ENCODE results near the gene CAMK2N1. TPM values are rescaled to one million over a fixed set of nuclear protein-coding genes. Genes with fewer than 3 reads are reported as not detected.

The CAMK2N1 gene
- total and polyA plus RNA-seq, 2 experiments from 2014 or later: 38.5 to 45.5 TPM

DNA sequence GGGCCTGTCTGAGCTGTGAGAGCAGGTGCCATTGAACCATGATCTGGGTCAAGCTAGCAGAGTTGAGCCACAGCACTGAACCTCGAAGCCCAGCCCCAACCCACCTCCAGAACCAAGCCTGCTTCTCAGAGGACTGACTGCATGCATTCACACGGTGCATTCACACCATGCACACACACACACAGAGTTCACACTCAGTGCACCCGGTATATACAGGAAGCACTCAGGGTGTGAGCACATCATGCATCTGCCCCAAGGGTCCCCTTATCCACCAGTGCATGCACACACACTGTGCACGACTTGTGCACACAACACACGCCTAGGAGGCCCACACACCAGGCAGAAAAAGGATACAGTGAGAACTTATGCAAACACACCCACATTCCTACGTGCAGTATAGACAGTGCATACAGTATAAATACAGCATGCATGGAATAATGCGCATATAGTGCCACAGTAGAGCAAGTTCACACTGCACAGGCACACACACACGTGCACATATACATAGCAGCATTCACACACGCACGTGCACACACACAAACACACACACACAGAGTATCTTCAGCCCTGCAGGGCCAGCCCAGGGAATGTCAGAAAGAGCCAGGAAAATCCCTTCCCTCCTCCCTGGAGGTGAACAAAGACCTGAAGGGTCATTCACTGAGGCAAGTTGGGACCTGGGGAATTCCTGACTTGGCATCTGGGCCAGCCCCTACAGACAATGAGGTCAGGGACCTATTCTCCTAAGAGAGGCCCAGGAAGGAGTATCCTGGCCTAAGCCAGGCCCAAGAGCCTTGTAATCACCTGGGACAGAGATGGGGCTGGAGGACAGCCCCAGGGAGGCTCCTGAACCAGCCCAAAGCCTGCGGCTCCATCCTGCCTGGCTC is 42.1 kb downstream of the CAMK2N1 start:
- H3K9me2 ChIP-seq (replicated peaks; ENCODE audit: insufficient read depth): no peaks in the 10 kb centered on the region
- 87% methylated on average over 11 of the region's 11 CpGs for WGBS (ENCODE audit: low lambda C conversion rate, missing lambda C conversion rate)

DNA sequence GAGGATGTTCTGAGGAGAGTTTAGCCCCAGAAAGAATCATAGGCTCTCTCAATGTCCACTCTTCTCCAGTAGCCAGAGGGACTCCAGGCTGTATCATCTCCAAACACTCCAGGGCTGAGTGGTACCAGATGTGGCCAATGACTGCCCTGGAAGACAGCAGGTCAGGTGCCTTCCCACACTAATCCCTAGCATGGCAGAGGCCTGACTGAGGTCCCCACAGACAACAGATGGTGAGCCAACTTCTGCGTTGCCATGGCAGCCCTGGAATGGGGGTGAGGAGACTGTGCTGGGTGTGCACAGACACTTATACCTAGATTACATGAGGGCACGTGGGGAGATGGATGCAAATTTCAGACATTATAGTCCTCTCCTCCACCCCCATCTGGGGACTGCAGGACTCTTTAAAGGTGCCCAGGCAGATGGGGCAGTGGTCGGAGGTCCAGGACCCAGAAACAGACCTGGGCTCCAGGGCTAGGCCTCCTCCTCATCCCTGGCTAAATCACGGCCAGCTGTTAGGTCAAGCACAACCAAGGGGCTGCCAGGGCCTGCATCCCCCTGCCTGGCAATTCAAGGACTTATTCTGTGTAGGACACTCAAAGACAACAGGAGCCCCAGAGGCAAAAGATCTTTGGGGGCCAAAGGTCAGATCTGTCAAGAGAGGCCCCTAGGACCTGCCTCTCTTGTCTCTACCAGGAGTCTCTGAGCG is 42.9 kb downstream of the CAMK2N1 start:
- H3K4me1 ChIP-seq (ENCODE audit: insufficient read depth): no peaks in the 10 kb centered on the region
- no peak for DNase-seq (ENCODE audit: low spot score)
- no peaks in the 10 kb centered on the region for H3K9me2 ChIP-seq (replicated peaks; ENCODE audit: insufficient read depth)
- no peak overlapping the region for H3K4me3 ChIP-seq
- WGBS (ENCODE audit: low lambda C conversion rate, missing lambda C conversion rate): 84% methylated on average over 5 of the region's 5 CpGs
- H3K27me3 ChIP-seq: peaks cover 2% of the 10 kb centered on the region
- no peak overlapping the region for H3K4me2 ChIP-seq
- H3K9me3 ChIP-seq (ENCODE audit: low read depth): no peaks in the 10 kb centered on the region
- no peak overlapping the region for H2AFZ ChIP-seq
- H4K20me1 ChIP-seq (ENCODE audit: insufficient read depth, poor library complexity, severe bottlenecking): no peaks in the 10 kb centered on the region
- no peaks in the 10 kb centered on the region for H3K36me3 ChIP-seq (replicated peaks; ENCODE audit: insufficient read depth, low read depth)
- H3K27ac ChIP-seq: no peak overlapping the region
- H3K79me2 ChIP-seq: no peaks in the 10 kb centered on the region
- TF ChIP-seq EZH2 (IDR thresholded peaks at IDR 0.05; ENCODE audit: borderline replicate concordance): no peak
- TF ChIP-seq, protein P1, sequence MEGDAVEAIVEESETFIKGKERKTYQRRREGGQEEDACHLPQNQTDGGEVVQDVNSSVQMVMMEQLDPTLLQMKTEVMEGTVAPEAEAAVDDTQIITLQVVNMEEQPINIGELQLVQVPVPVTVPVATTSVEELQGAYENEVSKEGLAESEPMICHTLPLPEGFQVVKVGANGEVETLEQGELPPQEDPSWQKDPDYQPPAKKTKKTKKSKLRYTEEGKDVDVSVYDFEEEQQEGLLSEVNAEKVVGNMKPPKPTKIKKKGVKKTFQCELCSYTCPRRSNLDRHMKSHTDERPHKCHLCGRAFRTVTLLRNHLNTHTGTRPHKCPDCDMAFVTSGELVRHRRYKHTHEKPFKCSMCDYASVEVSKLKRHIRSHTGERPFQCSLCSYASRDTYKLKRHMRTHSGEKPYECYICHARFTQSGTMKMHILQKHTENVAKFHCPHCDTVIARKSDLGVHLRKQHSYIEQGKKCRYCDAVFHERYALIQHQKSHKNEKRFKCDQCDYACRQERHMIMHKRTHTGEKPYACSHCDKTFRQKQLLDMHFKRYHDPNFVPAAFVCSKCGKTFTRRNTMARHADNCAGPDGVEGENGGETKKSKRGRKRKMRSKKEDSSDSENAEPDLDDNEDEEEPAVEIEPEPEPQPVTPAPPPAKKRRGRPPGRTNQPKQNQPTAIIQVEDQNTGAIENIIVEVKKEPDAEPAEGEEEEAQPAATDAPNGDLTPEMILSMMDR (IDR thresholded peaks at IDR 0.05; ENCODE audit: poor library complexity): no peak
- no peak for TF ChIP-seq EZH2phosphoT487 (IDR thresholded peaks at IDR 0.05; ENCODE audit: low read depth, severe bottlenecking, unreplicated experiment)

More for the DNA sequence above, 42.1 kb downstream of the CAMK2N1 start:
- DNase-seq (ENCODE audit: low spot score): no peak
- H3K27ac ChIP-seq: no peak overlapping the region
- no peak overlapping the region for H3K4me3 ChIP-seq
- peaks cover 8% of the 10 kb centered on the region for H3K27me3 ChIP-seq
- H4K20me1 ChIP-seq (ENCODE audit: insufficient read depth, poor library complexity, severe bottlenecking): no peaks in the 10 kb centered on the region
- no peaks in the 10 kb centered on the region for H3K36me3 ChIP-seq (replicated peaks; ENCODE audit: insufficient read depth, low read depth)
- no peak overlapping the region for H2AFZ ChIP-seq
- no peaks in the 10 kb centered on the region for H3K9me3 ChIP-seq (ENCODE audit: low read depth)
- H3K4me2 ChIP-seq: no peak overlapping the region
- H3K4me1 ChIP-seq (ENCODE audit: insufficient read depth): no peaks in the 10 kb centered on the region
- no peaks in the 10 kb centered on the region for H3K79me2 ChIP-seq
- TF ChIP-seq, protein P1 (IDR thresholded peaks at IDR 0.05; ENCODE audit: poor library complexity): no peak
- TF ChIP-seq EZH2phosphoT487 (IDR thresholded peaks at IDR 0.05; ENCODE audit: low read depth, severe bottlenecking, unreplicated experiment) (no peak), EZH2 (IDR thresholded peaks at IDR 0.05; ENCODE audit: borderline replicate concordance) (no peak)

DNA sequence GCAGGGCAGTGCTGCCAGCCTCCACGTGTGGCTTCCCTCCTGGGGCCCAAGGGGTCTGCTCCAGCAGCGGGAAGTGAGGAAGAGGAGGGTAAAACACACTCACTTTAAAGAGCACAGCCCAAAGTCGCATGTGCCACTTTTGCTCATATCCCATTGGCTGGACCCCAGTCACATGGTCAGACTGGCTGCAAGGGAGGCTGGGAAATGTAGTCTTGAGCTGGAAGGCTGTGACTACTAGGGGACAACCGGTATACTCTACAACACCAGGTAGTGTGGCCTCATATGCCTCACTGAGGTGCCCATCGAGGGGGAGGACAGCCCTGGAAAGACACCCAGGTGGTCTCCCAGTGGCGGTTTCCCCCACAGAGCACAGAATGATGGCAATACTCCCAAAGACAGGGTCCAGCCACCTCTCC is 45.2 kb downstream of the CAMK2N1 start:
- Histone ChIP-seq H4K20me1 (ENCODE audit: insufficient read depth, poor library complexity, severe bottlenecking) (no peaks in the 10 kb centered on the region), H3K79me2 (no peaks in the 10 kb centered on the region), H3K9me2 (replicated peaks; ENCODE audit: insufficient read depth) (no peaks in the 10 kb centered on the region), H3K27ac (no peak overlapping the region), H3K36me3 (replicated peaks; ENCODE audit: insufficient read depth, low read depth) (no peaks in the 10 kb centered on the region), H3K4me2 (no peak overlapping the region), H3K9me3 (ENCODE audit: low read depth) (no peaks in the 10 kb centered on the region), H3K27me3 (peaks cover 4% of the 10 kb centered on the region), H2AFZ (no peak overlapping the region), H3K4me1 (ENCODE audit: insufficient read depth) (no peaks in the 10 kb centered on the region), H3K4me3 (no peak overlapping the region)
- TF ChIP-seq EZH2phosphoT487 (IDR thresholded peaks at IDR 0.05; ENCODE audit: low read depth, severe bottlenecking, unreplicated experiment) (no peak), EZH2 (IDR thresholded peaks at IDR 0.05; ENCODE audit: borderline replicate concordance) (no peak)
- TF ChIP-seq, protein P1 (IDR thresholded peaks at IDR 0.05; ENCODE audit: poor library complexity): no peak
- peak; percentile 47 for DNase-seq (ENCODE audit: low spot score)
- 26% methylated on average over 6 of the region's 6 CpGs for WGBS (ENCODE audit: low lambda C conversion rate, missing lambda C conversion rate)
